Left colon (tissue), 2 donors: ENCODE results near the gene SFXN5. TPM values are rescaled to one million over a fixed set of nuclear protein-coding genes. Genes with fewer than 3 reads are reported as not detected.
A peak's percentile ranks its signal among the peaks of the same experiment; 100 is the strongest.
"Not testable (repeated sequence)": the region's sequence is repeated elsewhere in the genome, so short reads cannot be mapped to it uniquely, and the experiment has no call there.

Experiments used
- ATAC-seq: fragments of 200-7000 bp; cut with Tn5 transposase; one replicate; pipeline ENCODE4 v1.9.1; 2020; ENCODE audit warnings: mild to moderate bottlenecking, moderate library complexity
- DNase-seq, 2 donors: peaks; one replicate each; pipeline ENCODE4 v3.0.0-alpha.2; 2020
- intact Hi-C, 2 donors: fragments of 100-400 bp; cut with DNase I in 1 of 2; cut with micrococcal nuclease in 1 of 2; formaldehyde crosslinking; loops; one replicate each; pipeline versions ENCODE4 v1.11.2 to v1.14.0; 2022; cut with DNase I, micrococcal nuclease
- total RNA-seq, 2 donors: library from RNA; stranded (reverse); fragmentation: NEBNext Ultra II Directional; extraction: Animal tissue kit (Norgen Biotek cat#: 25700); gene quantifications; one replicate each; pipeline ENCODE4 v1.2.1, GENCODE V29; 2021
- donor health status: DM: no; HTN: no; CAD: no.
- donor health status: DM: yes; HTN: yes; CAD: no.

Gene SFXN5
- total RNA-seq, 2 donors from 2014 or later: 19.9 to 20.5 TPM

- intact Hi-C loops: no loop called here
- ATAC-seq: no peak
Observed at GRCh38 chr2:73068147-73068546, 3.4 kb downstream of the SFXN5 start.

GRCh38 chr2:73067043-73067442 lies 4.5 kb downstream of the SFXN5 start:
- DNase-seq (no peak), ATAC-seq (no peak)
- intact Hi-C loops: no loop called here

More at GRCh38 chr2:73068147-73068546, 3.4 kb downstream of the SFXN5 start:
- no peak for DNase-seq

- DNase-seq, intact Hi-C loops: not testable (repeated sequence)
Observed at GRCh38 chr2:73065070-73065469, 6.4 kb downstream of the SFXN5 start.

GRCh38 chr2:73063909-73064875 lies 7.3 kb downstream of the SFXN5 start:
- intact Hi-C loops: no loop called here
- peak; percentile 87 for ATAC-seq
- no peak for DNase-seq

More at GRCh38 chr2:73065070-73065469, 6.4 kb downstream of the SFXN5 start:
- ATAC-seq: not testable (repeated sequence)

GRCh38 chr2:73063472-73063871 lies 8.0 kb downstream of the SFXN5 start:
- intact Hi-C loops: no loop called here
- DNase-seq (no peak), ATAC-seq (no peak)

- no peak for DNase-seq
- intact Hi-C loops: no loop called here
- no peak for ATAC-seq
Observed at GRCh38 chr2:73059106-73059505, 12.4 kb downstream of the SFXN5 start.

- intact Hi-C loops: no loop called here
- no peak for DNase-seq
- ATAC-seq: no peak
Observed at GRCh38 chr2:73054980-73055379, 16.5 kb downstream of the SFXN5 start.

- intact Hi-C loops: no loop called here
- DNase-seq (no peak), ATAC-seq (no peak)
Observed at GRCh38 chr2:73053316-73054114, 18.0 kb downstream of the SFXN5 start.

- no peak for ATAC-seq
- no peak for DNase-seq
- intact Hi-C loops: no loop called here
Observed at GRCh38 chr2:73050121-73050545, 21.4 kb downstream of the SFXN5 start.

- intact Hi-C loops: no loop called here
- ATAC-seq: no peak
- DNase-seq: no peak
Observed at GRCh38 chr2:73043929-73044832, 27.3 kb downstream of the SFXN5 start.

- intact Hi-C loops: no loop called here
- no peak for DNase-seq
- no peak for ATAC-seq
Observed at GRCh38 chr2:73043276-73043675, 28.2 kb downstream of the SFXN5 start.

- DNase-seq (no peak), ATAC-seq (peak; percentile 44)
- intact Hi-C loops: no loop called here
Observed at GRCh38 chr2:73037947-73038585, 33.4 kb downstream of the SFXN5 start.

GRCh38 chr2:73036766-73037165 lies 34.7 kb downstream of the SFXN5 start:
- ATAC-seq (no peak), DNase-seq (no peak)
- intact Hi-C loops: no loop called here

GRCh38 chr2:73035899-73036711 lies 35.4 kb downstream of the SFXN5 start:
- no peak for ATAC-seq

GRCh38 chr2:73034661-73035375 lies 36.7 kb downstream of the SFXN5 start:
- intact Hi-C loops: no loop called here
- ATAC-seq: no peak
- no peak for DNase-seq

More at GRCh38 chr2:73035899-73036711, 35.4 kb downstream of the SFXN5 start:
- DNase-seq: no peak
- intact Hi-C loops: no loop called here

- ATAC-seq (no peak), DNase-seq (no peak)
- intact Hi-C loops: no loop called here
Observed at GRCh38 chr2:73033766-73034381, 37.6 kb downstream of the SFXN5 start.
